CD4-positive, alpha-beta T cell treated with Interleukin-4 for 1 hour (primary cell): ENCODE results near the gene UCK1.
"Not testable (repeated sequence)": the region's sequence is repeated elsewhere in the genome, so short reads cannot be mapped to it uniquely, and the experiment has no call there.

ENCODE experiments used
- DNase-seq, 2 donors: peaks; one replicate each; pipeline ENCODE4 v3.0.0-alpha.2; 2020 to 2022

Gene UCK1

DNA sequence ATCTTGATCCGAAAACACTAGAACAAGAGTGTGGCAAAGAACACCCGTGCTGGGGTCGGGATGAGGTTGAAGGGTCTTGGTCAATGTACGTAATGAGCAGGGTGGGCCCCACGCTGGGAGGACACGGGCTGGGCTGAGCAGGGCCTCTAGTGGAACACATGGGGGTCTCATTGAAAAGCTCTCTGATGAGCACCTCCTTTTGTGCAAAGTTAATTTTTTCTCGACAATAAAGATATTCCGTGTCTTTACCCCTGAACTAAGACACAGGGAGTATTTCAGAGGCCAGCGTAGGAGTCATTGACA is 8.0 kb downstream of the UCK1 start:
- DNase-seq, result no peak

- DNase-seq, result no peak
Observed at GRCh38 chr9:131522257-131523085, 8.6 kb downstream of the UCK1 start.

GRCh38 chr9:131521822-131522221 is 9.2 kb downstream of the UCK1 start:
- DNase-seq, result no peak

GRCh38 chr9:131521203-131521602 is 9.9 kb downstream of the UCK1 start:
- no peak for DNase-seq

DNA sequence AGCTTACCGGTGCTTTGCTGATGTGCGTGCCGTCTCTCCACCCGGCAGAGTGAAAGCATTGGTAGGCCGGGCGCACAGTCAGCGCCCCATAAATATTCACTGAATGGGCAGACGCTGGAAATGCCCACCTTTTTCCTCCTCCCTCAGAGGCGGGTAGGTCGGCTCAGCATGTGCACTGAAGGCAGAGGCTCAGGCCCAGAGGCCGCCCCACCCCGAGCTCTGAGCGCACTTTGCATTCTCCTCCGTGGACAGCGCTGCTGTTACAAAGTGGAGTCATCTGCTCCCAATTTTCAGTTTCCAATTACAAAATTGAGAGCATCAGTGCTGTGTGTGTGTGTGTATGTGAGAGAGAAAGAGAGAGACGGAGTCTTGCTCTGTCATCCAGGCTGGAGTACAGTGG is 10.6 kb downstream of the UCK1 start:
- no peak for DNase-seq

DNA sequence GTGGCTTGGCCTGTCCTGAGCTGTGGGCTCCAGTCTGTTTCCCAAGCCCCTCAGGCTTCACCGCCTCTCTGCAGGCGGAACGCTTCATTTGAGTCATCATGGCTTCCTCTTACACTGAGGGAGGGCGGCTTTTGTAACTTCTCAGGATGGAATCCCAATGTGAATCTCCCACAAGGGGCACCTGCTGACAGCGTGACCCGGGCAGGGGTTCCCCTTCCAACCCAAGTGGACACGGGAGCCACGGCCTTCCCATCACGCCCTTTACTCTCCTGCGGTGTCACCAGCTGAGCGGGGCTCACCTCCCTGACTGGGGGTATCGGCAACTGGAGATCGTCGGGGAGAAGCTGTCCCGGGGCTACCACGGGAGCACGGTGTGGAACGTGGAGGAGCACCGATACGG is 12.5 kb downstream of the UCK1 start:
- no peak for DNase-seq

DNA sequence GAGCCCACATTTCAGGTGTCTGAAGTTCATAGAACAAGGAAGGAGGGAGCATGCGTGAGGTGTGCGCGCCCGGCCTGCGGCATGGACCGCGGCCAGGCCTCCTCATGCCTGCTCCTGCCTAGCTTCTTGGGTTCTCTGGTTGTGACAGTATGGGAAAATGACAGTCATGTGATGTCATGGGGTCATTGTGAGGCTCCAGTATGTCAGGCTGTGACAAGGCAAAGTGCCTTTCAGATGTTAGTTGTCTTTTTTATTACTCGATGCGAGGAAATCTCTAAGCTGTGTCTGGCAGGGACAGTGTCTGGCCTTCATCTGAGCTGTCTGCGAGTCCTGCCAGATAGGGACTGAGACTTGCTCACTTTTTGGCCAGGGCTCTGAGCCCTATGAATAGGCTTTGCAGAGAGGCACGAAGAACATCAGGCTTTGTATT is 13.3 kb downstream of the UCK1 start:
- no peak for DNase-seq

- no peak for DNase-seq
Observed at GRCh38 chr9:131516930-131517329, 14.1 kb downstream of the UCK1 start.

DNA sequence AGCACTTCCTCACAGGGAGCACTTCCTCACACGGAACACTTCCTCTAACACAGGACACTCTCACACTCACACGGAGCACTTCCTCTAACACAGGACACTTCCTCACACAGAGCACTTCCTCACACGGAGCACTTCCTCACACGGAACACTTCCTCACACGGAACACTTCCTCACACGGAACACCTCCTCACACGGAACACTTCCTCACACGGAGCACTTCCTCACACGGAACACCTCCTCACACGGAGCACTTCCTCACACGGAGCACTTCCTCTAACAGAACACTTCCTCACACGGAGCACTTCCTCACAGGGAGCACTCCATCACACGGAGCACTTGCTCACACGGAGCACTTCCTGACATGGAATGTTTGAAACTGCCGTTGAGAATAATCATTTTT is 15.0 kb downstream of the UCK1 start:
- DNase-seq, result no peak

- not testable (repeated sequence) for DNase-seq
Observed at GRCh38 chr9:131515559-131516031, 15.5 kb downstream of the UCK1 start.

- DNase-seq, result no peak
Observed at GRCh38 chr9:131513177-131513576, 17.9 kb downstream of the UCK1 start.

GRCh38 chr9:131511880-131512279 is 19.2 kb downstream of the UCK1 start:
- DNase-seq, result no peak

DNA sequence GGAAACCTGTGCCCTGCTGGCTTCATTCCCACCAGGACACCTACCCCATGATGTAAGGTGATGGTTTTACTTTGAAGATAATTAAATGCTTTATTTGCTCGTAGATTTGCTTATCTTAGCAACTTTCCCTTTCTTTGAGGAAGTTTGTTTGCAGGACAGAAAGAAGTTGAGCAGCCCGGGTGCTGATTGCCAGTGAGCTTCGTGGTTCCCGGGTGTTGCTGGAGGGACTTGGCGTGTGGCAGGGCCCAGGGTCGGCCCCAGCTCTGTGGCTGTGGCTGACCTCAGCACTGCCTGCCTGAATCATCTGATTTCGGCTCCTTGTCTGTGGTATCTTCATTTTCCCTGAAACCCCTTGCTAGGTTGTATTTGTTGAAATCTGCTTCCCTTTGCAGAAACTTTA is 19.6 kb downstream of the UCK1 start:
- no peak for DNase-seq

DNA sequence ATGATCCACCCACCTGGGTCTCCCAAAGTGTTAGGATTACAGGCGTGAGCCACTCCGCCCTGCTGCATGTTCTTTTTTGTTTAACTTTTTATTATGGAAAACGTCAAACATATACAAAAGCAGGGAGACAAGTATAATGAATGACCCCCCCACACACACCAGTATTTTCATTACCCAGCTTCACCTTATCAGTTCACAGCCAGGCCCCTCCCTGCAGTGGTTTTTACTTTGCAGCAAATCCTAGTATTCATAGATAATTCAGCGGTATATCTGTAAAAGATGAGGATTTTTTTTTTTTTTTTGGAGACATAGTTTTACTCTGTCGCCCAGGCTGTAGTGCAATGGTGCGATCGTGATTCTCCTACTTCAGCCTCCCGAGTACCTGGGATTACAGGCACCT is 26.1 kb downstream of the UCK1 start:
- no peak for DNase-seq

DNA sequence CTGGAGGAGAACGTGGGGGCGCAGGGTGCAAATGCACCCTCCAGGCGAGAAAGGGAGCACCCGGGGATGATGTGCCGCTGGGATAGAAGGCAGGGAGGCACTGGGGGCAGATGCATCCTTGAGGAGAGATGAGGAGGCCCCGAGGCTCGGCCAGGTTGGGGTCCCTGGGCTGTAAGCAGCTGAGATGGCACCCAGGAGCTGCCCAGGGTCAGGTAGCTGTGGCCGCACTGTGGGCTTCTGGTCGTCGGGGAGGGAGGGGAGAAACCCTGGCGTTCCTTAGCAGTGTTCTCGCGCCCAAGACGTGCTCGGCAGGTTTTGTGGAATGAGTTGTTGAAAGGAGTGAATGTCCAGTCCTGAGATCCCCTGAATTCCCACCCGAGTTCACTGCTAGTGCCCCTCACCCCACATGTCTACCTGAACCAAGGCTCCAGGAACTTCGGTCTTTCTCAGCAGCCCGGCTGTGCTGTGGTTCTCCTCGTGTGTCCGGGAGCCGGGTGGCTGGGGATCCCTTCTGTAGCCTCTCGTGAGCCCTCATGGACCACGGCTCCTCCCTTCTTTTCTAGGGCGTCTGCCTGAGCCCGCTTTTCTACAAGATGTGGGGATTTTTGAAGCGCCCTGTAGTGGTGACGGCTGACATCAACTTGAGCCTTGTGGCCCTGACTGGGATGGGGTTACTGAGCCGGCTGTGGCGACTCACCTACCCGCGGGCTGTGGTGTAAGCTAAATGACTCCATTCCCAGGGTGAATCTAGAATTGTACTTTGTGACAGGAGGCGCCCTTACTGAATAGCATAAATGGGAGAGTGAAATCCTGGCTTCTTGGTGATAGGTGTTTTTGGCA is 27.2 kb downstream of the UCK1 start:
- DNase-seq, result peak; percentile 42 to 63

GRCh38 chr9:131502781-131503625 is 28.1 kb downstream of the UCK1 start, which contains the start of gene POMT1:
Gene POMT1 (plus strand): TSS chr9:131502918. CDS start chr9:131504219, 1,301 bp downstream.
- DNase-seq, result peak; percentile 91

GRCh38 chr9:131500939-131501541 is 30.0 kb downstream of the UCK1 start:
- peak in 1 of 2 donors; percentile 43 for DNase-seq

DNA sequence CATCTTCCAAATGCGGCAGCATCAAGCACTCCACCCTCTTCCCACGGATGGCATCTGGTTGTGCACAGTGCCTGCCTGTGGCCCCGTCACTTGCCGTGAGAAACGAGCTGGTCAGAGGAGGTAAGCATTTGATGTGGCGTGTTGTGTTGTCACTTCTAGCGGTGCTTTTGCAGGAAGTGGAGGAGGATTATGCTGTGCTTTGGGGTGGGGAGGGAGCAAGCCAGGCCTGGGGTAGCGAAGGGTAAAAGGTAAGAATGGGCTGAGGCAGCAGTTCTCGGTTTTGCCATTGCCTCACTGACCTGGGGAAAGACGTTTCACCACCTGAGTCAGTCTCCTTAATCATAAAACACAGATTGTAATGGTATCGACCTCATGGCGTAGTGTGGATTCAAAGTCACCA is 30.7 kb downstream of the UCK1 start:
- DNase-seq, result peak; percentile 66 to 80

DNA sequence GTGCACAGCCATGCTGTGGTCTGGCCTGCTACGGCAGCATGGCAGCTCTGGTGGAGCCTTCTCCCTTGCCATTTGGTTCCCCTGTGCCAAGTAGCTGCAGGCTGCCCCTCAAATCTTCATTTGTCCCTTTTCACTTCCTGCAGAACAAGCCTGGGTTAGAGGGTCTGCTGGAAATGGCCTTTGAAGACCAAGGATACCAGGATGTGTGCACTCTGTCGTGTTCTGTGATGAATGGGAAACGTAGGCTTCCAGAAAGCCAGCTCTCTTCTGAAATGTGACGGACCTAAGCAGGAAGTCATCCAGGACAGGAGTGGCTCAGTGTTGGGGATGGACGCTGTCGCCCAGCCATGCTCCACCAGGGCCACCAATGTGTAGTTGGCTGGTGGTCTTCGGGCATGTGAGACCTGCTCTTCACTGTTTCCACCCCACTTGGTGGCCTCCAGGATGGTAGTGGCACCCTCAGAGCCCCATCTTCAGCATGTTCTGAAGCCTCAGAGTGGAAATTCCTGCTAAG is 31.8 kb downstream of the UCK1 start:
- no peak for DNase-seq

- no peak for DNase-seq
Observed at GRCh38 chr9:131496844-131497405, 34.1 kb downstream of the UCK1 start.

DNA sequence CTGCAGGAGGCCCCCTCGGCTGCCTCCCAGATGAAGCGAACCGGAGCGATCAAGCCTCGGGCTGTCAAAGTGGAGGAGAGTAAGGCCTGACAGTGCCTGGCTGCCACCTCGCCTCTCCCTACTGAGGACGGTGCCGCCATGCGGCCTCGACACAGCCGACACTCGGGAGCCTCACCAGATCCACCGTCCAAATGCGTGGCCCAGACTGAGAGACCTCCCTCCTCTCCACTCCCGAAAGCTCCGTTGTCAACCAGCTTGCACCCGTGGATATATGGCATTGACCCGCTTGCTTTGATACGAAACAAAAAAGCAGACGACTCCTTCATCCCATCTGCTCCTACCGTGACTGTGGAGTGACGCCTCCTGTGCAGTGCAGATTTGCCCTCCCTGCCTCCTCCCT is 35.3 kb downstream of the UCK1 start:
- no peak for DNase-seq

DNA sequence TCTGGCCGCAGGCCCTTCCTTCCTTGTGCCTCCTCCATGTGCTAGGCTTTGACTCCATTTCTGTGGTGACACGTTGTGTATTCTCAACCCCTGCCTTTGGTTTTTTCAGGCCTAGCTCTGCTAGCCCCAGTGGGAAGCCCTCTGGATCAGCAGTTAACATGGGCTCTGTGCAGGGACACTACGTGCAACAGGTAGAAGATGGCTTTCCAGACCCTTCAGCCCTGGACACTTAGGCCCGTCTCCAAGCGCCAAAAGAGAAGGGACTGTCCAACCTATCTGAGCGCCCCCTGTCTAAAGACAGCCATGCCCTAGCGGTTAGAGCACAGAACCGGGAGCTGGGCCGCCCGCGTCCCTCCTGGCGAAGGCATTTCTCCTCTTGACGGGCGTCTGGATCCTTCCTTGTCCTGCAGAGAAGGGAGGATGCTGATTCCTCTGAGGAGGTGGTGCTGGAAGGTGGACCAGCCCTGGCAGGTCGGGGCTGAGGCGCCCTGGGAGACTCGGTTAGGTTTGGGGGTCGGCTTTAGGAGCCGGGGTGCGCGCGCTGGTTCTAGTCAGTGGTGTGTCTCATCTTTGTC is 36.7 kb downstream of the UCK1 start:
- no peak for DNase-seq
